MCF 10A (cell line): Measurements from ENCODE around the gene CAMLG. TPM values are rescaled to one million over a fixed set of nuclear protein-coding genes. Genes with fewer than 3 reads are reported as not detected.

ENCODE experiments used
- BruUV-seq: library from RNA; stranded (reverse); fragments of 400-500 nt; replicated peaks from 2 replicates; lab custom pipeline; 2021; lab: Mats Ljungman, UMichigan
- CTCF ChIA-PET: fragments of 300-600 bp; sonication (Branson Sonifier 250); formaldehyde crosslinking; extraction: SDS; loops from one replicate; lab custom pipeline; 2021; ENCODE audit warnings: antibody characterized with exemption, inconsistent platforms; lab: Yijun Ruan, JAX
- POLR2A ChIA-PET: fragments of 300-600, 350-650 bp; sonication (Branson Sonifier 250); formaldehyde crosslinking; extraction: SDS; loops from one replicate; lab custom pipeline; 2020; ENCODE audit warnings: antibody characterized with exemption, inconsistent platforms; lab: Yijun Ruan, JAX
- DNase-seq: peaks from one replicate; pipeline ENCODE4 v3.0.0-alpha.2; 2018; ENCODE audit not compliant: unreplicated experiment
- H3K27ac Mint-ChIP-seq: one replicate; pipeline ENCODE4 v1.8.0; 2022; ENCODE audit warnings: mild to moderate bottlenecking, low read depth, mixed read lengths; ENCODE audit not compliant: unreplicated experiment
- H3K27me3 Mint-ChIP-seq: one replicate; pipeline ENCODE4 v1.8.0; 2022; ENCODE audit warnings: mixed read lengths; ENCODE audit not compliant: insufficient read depth, unreplicated experiment
- H3K36me3 Mint-ChIP-seq: one replicate; pipeline ENCODE4 v1.8.0; 2022; ENCODE audit warnings: mild to moderate bottlenecking, moderate library complexity, mixed read lengths; ENCODE audit not compliant: insufficient read depth, unreplicated experiment
- H3K4me1 Mint-ChIP-seq: one replicate; pipeline ENCODE4 v1.8.0; 2022; ENCODE audit warnings: mixed read lengths; ENCODE audit not compliant: insufficient read depth, unreplicated experiment
- H3K4me3 Mint-ChIP-seq: one replicate; pipeline ENCODE4 v1.8.0; 2022; ENCODE audit warnings: mild to moderate bottlenecking, moderate library complexity, mixed read lengths; ENCODE audit not compliant: unreplicated experiment
- H3K9me3 Mint-ChIP-seq: one replicate; pipeline ENCODE4 v1.8.0; 2022; ENCODE audit warnings: mixed read lengths; ENCODE audit not compliant: unreplicated experiment
- intact Hi-C: fragments of 100-400 bp; cut with micrococcal nuclease; formaldehyde crosslinking; loops from 2 replicates; pipeline ENCODE4 v1.14.1; 2022
- total RNA-seq: library from RNA; stranded (reverse); gene quantifications from 2 replicates; pipeline ENCODE4 v1.2.3, GENCODE V29; 2022
- TF ChIP-seq, protein P1 (sequence below): fragments of 200-600 bp; IDR thresholded peaks from one replicate; pipeline ENCODE4 v1.8.0; 2022; ENCODE audit warnings: antibody characterized with exemption, mild to moderate bottlenecking; ENCODE audit not compliant: unreplicated experiment

The CAMLG gene
- total RNA-seq, 1 experiment from 2014 or later: 41.8 TPM

- ChIA-PET CTCF (interaction anchor here (0.7 to 1.1 kb wide), 4 partner anchors 12 to 54 kb away, joined by 3 to 4 read pairs (median 3); partner anchors contain the start of gene DDX46), POLR2A (interaction anchor here (0.8 kb wide), 1 partner anchor 9 kb away, joined by 4 read pairs; no protein-coding TSS in a partner anchor)
- H3K27me3 Mint-ChIP-seq: no peaks in the 10 kb centered on the region
- no peak overlapping the region for H3K4me3 Mint-ChIP-seq
- TF ChIP-seq, protein P1, sequence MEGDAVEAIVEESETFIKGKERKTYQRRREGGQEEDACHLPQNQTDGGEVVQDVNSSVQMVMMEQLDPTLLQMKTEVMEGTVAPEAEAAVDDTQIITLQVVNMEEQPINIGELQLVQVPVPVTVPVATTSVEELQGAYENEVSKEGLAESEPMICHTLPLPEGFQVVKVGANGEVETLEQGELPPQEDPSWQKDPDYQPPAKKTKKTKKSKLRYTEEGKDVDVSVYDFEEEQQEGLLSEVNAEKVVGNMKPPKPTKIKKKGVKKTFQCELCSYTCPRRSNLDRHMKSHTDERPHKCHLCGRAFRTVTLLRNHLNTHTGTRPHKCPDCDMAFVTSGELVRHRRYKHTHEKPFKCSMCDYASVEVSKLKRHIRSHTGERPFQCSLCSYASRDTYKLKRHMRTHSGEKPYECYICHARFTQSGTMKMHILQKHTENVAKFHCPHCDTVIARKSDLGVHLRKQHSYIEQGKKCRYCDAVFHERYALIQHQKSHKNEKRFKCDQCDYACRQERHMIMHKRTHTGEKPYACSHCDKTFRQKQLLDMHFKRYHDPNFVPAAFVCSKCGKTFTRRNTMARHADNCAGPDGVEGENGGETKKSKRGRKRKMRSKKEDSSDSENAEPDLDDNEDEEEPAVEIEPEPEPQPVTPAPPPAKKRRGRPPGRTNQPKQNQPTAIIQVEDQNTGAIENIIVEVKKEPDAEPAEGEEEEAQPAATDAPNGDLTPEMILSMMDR: no peak
- no TSS peak for BruUV-seq
- peaks cover 99% of the 10 kb centered on the region for H3K36me3 Mint-ChIP-seq
- H3K4me1 Mint-ChIP-seq: peaks cover 12% of the 10 kb centered on the region
- no peak overlapping the region for H3K27ac Mint-ChIP-seq
- intact Hi-C loops: no loop called here
- no peak for DNase-seq
- no peaks in the 10 kb centered on the region for H3K9me3 Mint-ChIP-seq
Observed at GRCh38 chr5:134772461-134773125, 34.2 kb downstream of the CAMLG start.

DNA sequence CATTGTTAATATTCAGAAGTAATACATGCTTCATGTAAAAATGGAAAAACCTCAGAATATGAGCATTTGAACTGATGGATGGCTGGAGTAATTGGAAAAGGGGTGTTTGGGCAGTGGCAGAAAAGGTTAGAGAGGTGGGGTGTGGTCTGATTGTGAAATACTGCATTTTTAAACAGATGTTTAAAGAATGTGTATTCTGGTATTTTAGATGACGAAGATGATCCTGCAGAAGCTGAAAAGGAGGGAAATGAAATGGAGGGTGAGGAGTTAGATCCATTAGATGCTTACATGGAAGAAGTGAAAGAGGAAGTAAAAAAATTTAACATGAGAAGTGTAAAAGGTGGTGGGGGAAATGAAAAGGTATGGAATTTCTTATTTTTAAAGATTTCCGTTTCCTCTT lies 39.0 kb downstream of the CAMLG start:
- H3K4me3 Mint-ChIP-seq: no peak overlapping the region
- TF ChIP-seq, protein P1: no peak
- no peaks in the 10 kb centered on the region for H3K27me3 Mint-ChIP-seq
- ChIA-PET CTCF (interaction anchor here (0.7 to 1.5 kb wide), 3 partner anchors 20 to 57 kb away, joined by 3 to 5 read pairs (median 4); no protein-coding TSS in a partner anchor), POLR2A (interaction anchor here (1.1 to 1.9 kb wide), 3 partner anchors 19 to 70 kb away, joined by 3 to 5 read pairs (median 4); partner anchors contain the start of genes CAMLG and DDX46)
- peaks cover 97% of the 10 kb centered on the region for H3K36me3 Mint-ChIP-seq
- no TSS peak for BruUV-seq
- no peak for DNase-seq
- intact Hi-C loops: no loop called here
- no peaks in the 10 kb centered on the region for H3K9me3 Mint-ChIP-seq
- H3K4me1 Mint-ChIP-seq: peaks cover 7% of the 10 kb centered on the region
- no peak overlapping the region for H3K27ac Mint-ChIP-seq

- TF ChIP-seq, protein P1: no peak
- ChIA-PET CTCF (interaction anchor here (0.7 to 0.9 kb wide), 3 partner anchors 11 to 123 kb away, joined by 3 to 4 read pairs (median 3); no protein-coding TSS in a partner anchor), POLR2A (interaction anchor here (1.3 kb wide), 1 partner anchor 120 kb away, joined by 4 read pairs; the partner anchor contains the start of gene PCBD2)
- H3K4me1 Mint-ChIP-seq: no peaks in the 10 kb centered on the region
- H3K27me3 Mint-ChIP-seq: no peaks in the 10 kb centered on the region
- H3K36me3 Mint-ChIP-seq: peaks cover 100% of the 10 kb centered on the region
- H3K4me3 Mint-ChIP-seq: no peak overlapping the region
- peak overlapping the region; percentile 7 for H3K27ac Mint-ChIP-seq
- DNase-seq: peak; percentile 20
- no peaks in the 10 kb centered on the region for H3K9me3 Mint-ChIP-seq
- intact Hi-C loops: no loop called here
- BruUV-seq: no TSS peak
Observed at GRCh38 chr5:134784241-134784920, 46.0 kb downstream of the CAMLG start.
